PC-3 (cell line): ENCODE results near the gene ARHGAP25.

Experiments used
- EZH2 ChIP-seq: fragments of 300-600 bp; sonication (generic); IDR thresholded peaks from one replicate; pipeline ENCODE4 v1.6.1; 2017; ENCODE audit warnings: antibody characterized with exemption, mild to moderate bottlenecking, low read length; ENCODE audit not compliant: unreplicated experiment
- EZH2phosphoT487 ChIP-seq: fragments of 300-600 bp; sonication (generic); IDR thresholded peaks from 2 replicates; pipeline ENCODE4 v1.6.1; 2018; ENCODE audit warnings: mild to moderate bottlenecking, antibody characterized with exemption, low read length, borderline replicate concordance
- TF ChIP-seq, protein P1 (sequence below): fragments of 300-600 bp; sonication (generic); conservative IDR thresholded peaks from 2 replicates; pipeline ENCODE4 v1.5.1; 2017; ENCODE audit warnings: antibody characterized with exemption, low read depth, mild to moderate bottlenecking, low read length

DNA sequence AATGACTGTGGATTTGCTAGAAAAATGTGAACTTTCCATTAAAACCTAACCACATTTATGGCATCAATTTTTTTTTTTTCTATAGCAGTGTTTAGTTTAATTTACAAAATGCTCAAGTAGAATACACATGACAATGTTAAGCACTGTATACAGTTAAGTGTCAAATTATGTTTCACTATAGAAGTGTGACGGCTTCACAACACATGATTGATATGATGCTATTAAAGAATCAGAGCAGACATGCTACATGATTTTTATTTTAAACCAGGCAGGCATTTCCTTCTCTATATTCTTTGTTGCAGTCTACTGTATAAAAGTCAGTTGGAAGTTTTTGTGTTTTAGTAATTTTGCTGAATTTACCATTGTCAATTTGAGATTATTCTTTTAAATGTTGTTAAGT lies 47.6 kb upstream of the ARHGAP25 start:
- TF ChIP-seq, protein P1, sequence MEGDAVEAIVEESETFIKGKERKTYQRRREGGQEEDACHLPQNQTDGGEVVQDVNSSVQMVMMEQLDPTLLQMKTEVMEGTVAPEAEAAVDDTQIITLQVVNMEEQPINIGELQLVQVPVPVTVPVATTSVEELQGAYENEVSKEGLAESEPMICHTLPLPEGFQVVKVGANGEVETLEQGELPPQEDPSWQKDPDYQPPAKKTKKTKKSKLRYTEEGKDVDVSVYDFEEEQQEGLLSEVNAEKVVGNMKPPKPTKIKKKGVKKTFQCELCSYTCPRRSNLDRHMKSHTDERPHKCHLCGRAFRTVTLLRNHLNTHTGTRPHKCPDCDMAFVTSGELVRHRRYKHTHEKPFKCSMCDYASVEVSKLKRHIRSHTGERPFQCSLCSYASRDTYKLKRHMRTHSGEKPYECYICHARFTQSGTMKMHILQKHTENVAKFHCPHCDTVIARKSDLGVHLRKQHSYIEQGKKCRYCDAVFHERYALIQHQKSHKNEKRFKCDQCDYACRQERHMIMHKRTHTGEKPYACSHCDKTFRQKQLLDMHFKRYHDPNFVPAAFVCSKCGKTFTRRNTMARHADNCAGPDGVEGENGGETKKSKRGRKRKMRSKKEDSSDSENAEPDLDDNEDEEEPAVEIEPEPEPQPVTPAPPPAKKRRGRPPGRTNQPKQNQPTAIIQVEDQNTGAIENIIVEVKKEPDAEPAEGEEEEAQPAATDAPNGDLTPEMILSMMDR, result no peak
- TF ChIP-seq EZH2 (no peak), EZH2phosphoT487 (no peak)
